HT1080 (cell line): ENCODE results near the gene RBM41. TPM values are rescaled to one million over a fixed set of nuclear protein-coding genes. Genes with fewer than 3 reads are reported as not detected.
"Not testable (repeated sequence)": the region's sequence is repeated elsewhere in the genome, so short reads cannot be mapped to it uniquely, and the experiment has no call there.

ENCODE experiments used
- DNase-seq: peaks from one replicate; pipeline ENCODE4 v3.0.0-alpha.2; 2015; ENCODE audit warnings: low read depth
- polyA plus RNA-seq, 2 experiments: library from polyadenylated mRNA; depleted of rRNA; stranded (reverse); fragments of >200 nt; gene quantifications; 2 replicates each; pipeline ENCODE4 v1.2.3, GENCODE V29; 2015
- total RNA-seq: library from RNA; depleted of rRNA; stranded (reverse); fragments of >200 nt; shearing (Covaris generic); gene quantifications from 2 replicates; pipeline ENCODE4 v1.2.3, GENCODE V29; 2014; rRNA removed

RBM41 gene
- 6.3 and 8.1 TPM in 2 replicates for total RNA-seq
- polyA plus RNA-seq (2015; cell fraction: cytosol; rRNA removed): 7.1 and 7.2 TPM in 2 replicates
- polyA plus RNA-seq (2015; cell fraction: nucleus; rRNA removed): 7.7 and 11.0 TPM in 2 replicates

GRCh38 chrX:107118322-107119147 is at the start of gene RBM41:
RBM41 (minus strand) TSS chrX:107118822; CDS start chrX:107118773, 49 bp downstream.
- peak; percentile 70 for DNase-seq

- no peak for DNase-seq
These were observed 49.6 kb upstream of the RBM41 start for GRCh38 chrX:107168257-107168656.

GRCh38 chrX:107167163-107167921 is 48.7 kb upstream of the RBM41 start:
- no peak for DNase-seq

- DNase-seq: not testable (repeated sequence)
These were observed 39.0 kb upstream of the RBM41 start for GRCh38 chrX:107157618-107158017.

GRCh38 chrX:107155621-107156430 is 37.2 kb upstream of the RBM41 start:
- not testable (repeated sequence) for DNase-seq

GRCh38 chrX:107154787-107155620 is 36.4 kb upstream of the RBM41 start:
- peak; percentile 50 for DNase-seq

- DNase-seq: no peak
These were observed 34.4 kb upstream of the RBM41 start for GRCh38 chrX:107153005-107153404.

- no peak for DNase-seq
These were observed 28.0 kb upstream of the RBM41 start for GRCh38 chrX:107146670-107147069.

GRCh38 chrX:107135965-107136307 is 17.3 kb upstream of the RBM41 start:
- DNase-seq: no peak

- peak; percentile 53 for DNase-seq
These were observed 16.7 kb upstream of the RBM41 start for GRCh38 chrX:107135049-107135964.

- DNase-seq: peak; percentile 17
These were observed 5.1 kb upstream of the RBM41 start for GRCh38 chrX:107123750-107124149.

- no peak for DNase-seq
These were observed 661 bp upstream of the RBM41 start for GRCh38 chrX:107119283-107119682.

GRCh38 chrX:107117993-107118321 is 665 bp downstream of the RBM41 start:
- DNase-seq: no peak

GRCh38 chrX:107107459-107107858 is 11.2 kb downstream of the RBM41 start:
- peak; percentile 20 for DNase-seq

GRCh38 chrX:107102980-107103379 is 15.6 kb downstream of the RBM41 start:
- no peak for DNase-seq

- DNase-seq: no peak
These were observed 42.5 kb downstream of the RBM41 start for GRCh38 chrX:107076158-107076557.

GRCh38 chrX:107057731-107058130 is 60.9 kb downstream of the RBM41 start:
- DNase-seq: not testable (repeated sequence)

- no peak for DNase-seq
These were observed 63.6 kb downstream of the RBM41 start for GRCh38 chrX:107054978-107055377.

- no peak for DNase-seq
These were observed 68.4 kb downstream of the RBM41 start for GRCh38 chrX:107050195-107050709.
